Right renal cortex interstitium (tissue), 3 donors: ENCODE data around the gene BRD3. TPM values are rescaled to one million over a fixed set of nuclear protein-coding genes. Genes with fewer than 3 reads are reported as not detected.

Experiments used
- DNase-seq, 3 donors: peaks; one replicate each; pipeline ENCODE4 v3.0.0-alpha.2; 2013; ENCODE audit warnings: low read depth in 3 of 3, low spot score in 2 of 3
- polyA plus RNA-seq, 3 donors: library from polyadenylated mRNA; unstranded; fragments of 120-200 nt; gene quantifications; one replicate each; pipeline ENCODE4 v1.2.1, GENCODE V29; 2013; ENCODE audit not compliant: insufficient read length in 3 of 3

The BRD3 gene
- polyA plus RNA-seq, 3 donors: 39.7 to 42.3 (median 41.4) TPM

DNA sequence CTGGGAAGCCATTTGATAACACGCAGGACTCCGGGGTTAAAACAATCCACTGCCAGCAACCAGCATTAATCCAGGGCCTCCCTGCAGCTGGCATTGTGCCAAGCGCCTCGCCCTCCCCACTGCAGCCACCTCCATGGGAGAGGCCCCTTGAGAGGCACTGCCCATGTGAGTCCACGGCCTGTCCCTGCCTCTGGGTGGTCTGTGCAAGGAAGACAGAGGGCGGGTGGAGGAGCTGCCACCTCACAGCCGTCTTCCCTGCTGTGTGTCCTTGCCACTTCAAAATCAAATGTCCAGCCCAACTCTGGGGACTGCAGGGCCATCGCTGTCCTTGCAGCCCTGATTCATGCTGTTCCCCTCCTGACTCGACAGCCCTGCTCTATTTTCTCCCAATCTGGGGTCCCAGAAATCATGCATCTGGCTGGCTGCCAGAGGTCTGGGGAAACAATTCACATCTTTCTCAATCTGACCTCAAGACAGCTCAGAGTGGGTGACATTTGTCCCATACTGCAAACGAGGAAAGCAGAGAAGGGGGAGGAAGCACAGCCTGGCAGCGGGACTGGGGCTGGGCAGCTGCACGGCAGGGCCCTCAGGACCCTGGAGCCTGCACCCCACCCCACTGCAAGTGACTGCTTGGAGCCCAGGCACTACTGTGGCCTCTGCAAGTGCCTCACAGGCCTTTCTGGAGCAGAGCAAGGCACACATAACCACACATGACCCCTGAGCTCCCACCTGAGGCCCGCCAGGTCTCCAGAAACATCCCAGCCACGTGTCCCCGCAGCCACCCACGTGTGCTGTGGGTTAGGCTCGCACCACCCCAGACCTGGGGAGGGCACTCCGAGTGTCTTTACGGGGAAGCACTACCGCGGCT lies 26.8 kb downstream of the BRD3 start:
- DNase-seq: no peak

DNA sequence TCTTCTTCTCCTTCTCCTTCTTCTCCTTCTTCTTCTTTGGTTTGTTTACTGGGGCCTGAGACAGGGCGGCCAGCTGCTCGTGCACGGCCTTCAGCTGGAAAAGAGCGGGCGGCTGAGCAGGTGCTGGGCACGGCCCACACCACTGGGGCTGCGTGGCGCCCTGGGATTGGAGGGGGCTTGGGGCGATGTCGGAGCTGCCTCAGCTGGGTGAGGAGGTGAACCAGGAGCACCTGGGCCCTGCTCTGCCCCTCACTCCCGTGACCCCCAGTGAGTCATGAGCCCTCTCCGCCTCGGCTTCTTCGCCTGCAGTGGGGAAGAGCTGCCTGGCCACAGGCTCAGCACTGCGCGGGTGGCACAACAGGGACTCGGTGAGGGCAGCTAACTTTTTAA lies 27.7 kb downstream of the BRD3 start:
- no peak for DNase-seq

DNA sequence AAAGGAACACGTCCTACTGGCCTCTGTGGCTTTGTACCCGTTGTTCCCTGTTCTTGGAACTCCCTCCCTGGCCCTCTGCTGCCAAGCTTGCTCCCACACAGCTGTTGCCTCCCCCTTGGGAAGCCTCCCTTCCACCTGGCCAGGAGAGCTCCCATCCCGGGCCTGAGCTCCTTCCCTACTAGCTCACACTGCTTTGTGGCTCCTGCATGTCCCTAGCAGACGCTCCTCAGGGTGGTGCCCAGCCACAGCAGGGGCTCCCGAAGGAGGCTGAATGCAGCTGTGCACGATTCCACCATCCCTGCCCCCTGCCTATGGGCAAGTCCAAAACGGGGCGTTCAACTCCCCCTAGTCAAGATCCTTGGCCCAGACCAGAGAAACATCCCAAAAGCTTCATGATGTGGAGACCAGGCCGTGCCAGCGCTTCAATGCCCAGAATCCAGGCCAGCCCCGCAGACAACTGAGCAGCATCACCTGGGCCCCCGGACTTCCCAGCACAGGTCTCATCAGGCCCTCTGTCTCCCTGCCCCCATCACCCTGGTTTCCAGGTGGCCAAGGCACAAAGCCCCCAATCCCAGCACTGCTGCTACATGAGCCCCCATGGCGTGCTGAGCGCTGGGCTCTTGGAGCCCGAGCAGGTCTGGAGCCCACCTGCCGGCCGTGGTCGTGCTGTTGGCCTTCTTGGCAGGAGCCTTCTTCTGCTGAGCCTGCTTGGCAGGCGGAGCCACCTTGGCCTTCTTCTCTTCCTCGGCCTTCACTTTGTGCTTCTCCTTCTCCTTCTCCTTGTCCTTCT lies 28.2 kb downstream of the BRD3 start:
- DNase-seq: no peak

DNA sequence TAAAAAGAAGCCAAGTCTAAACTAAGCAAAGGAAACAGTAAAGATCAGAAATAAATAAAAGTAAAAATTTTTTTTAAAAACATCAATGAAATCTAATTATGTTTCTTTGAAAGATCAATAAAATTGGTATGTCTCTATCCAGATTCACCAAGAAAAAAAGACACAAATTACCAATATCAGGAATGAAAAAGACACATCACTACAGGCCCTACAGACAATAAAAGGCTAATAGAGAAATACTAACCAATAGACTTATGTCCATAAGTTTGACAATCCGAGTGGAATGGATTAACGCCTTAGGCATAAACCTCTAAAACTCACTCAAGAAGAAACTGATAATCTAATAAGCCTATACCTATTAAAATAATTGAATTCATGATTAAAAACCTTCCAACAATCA lies 30.2 kb downstream of the BRD3 start:
- DNase-seq: no peak

DNA sequence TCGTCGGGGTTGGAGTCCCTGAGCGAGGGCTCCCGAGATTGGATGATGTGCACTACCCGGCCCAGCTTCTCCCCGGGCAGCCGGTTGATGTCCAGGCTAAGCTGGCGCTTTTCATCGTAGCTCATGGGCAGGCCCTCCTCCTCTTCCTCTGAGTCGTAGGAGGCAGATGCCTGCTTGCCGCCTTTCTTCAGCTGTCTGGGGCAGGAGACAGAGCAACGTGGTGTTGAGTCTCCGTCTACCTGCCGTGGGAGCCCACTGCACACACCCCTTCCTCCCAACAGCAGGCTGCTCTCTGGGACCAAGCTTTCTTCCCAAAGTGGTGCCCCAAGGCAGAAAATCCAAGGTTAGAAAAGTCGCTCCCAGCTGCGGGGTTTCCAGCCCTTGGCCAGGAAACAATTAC lies 31.7 kb downstream of the BRD3 start:
- no peak for DNase-seq

DNA sequence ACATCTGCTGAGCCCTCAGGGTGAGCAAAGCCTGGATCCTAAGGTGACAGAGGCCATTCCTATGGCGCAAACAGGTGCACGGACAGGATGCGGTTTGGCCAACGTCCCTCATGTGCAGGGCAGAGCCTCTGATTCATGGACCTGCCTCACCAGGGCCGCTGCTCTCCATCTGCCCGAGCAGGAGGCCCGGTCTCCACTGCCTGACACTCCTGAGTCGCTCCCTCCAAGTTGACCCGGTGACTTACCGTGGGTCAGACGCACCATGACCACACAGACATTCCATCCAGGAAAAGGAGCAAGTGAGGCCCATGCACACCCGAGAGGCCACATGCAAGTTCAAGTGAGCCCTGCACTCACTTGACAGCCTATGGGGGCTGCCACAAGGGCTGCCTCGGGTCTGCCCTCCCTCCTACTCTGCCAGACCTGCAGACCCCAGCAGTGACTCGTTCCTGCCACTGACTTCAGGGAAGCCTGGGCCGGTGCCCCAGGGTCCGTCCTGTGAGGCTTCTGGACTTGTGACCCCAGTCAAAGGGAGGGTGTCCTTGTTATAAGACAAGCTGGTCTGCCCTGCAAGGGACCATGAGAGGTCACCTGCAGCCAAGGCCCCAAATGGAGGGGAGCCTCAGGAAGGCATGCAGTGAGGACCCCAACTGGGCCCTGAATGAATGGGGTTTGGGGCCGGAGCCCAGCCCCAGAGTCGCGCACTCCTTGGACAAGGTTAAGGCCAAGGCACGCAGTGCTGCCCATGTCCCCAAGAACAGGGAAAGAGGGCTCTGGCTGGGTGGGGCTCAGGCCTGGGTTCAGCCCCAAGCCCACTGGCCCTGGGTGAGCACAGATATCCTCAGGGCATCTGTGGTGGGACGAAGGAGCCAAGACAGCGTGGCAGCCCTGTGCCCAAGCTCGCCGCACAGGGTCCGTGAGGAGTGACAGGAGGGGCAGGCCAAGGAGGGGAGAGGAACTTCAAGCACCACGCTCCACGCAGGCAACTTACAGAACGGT lies 32.5 kb downstream of the BRD3 start:
- no peak for DNase-seq

DNA sequence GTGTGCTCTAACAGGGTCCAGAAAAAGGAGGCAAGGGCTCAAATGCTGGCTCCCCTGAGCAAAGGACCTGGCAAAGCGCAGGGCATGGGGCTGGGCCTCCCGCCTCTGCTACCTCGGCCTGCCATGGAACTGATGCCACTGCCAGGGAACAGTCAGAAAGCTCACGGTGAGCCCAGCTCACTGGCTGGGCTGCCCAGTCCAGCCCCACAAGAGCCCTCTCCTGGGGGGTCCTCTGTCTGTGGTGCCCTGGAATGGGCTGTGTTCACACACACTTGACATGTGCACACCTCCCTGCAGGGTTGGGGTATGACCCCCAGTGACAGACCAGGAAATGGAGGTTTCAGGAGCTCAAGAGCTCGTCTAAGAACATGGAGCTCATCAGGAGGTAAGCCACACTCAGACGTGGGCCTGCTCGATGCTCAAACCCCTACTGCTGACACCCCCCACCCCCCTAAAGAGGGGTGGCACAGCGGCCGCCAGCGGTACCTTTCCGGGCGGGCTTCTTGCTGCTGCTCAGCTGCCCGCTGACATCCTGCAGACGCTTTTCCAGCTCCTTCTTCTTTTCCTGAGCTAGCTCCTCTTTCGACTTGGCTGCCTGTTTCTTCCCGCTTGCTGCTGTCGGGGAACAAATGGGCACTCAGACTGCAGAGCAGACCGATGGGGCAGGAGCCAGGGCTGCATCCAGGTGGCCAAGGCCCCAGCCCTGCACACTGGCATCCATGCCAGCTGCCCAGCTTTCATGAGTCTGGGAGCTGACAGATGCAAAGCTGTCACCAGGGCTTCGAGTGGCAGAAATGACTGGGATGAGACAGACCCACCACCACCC lies 33.4 kb downstream of the BRD3 start:
- no peak for DNase-seq

DNA sequence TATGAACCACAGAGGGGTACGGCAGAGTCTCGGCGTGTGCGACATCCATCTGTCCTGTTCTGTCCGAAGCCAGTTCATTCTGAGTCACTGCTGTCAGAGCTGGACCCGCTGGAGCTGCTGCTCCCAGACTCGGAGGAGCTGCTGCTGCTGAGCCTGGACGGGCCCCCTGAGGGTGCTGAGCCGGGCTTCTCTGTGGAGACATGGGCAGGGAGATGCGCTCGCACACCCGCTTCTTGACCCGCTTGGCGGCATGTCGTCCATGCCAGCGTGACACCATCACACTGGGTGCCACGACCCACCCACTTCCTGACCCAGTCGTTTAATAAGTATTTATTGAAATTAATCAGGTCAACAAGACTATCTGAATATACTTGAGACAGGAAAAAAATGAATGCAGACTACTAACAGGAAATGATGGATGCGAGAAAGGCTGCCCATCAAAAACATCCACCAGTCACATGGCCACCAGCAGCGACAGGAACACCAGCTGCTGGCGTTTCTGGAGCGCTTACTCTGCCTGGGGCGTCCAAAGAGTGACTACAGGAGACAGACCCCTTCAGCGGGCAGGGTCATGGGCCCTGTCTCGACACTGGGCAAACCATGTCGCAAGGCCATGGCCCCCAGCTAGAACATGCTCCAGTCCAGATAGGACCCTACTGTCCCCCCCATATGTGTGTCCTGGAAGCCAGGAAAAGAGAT lies 34.2 kb downstream of the BRD3 start:
- DNase-seq: no peak

DNA sequence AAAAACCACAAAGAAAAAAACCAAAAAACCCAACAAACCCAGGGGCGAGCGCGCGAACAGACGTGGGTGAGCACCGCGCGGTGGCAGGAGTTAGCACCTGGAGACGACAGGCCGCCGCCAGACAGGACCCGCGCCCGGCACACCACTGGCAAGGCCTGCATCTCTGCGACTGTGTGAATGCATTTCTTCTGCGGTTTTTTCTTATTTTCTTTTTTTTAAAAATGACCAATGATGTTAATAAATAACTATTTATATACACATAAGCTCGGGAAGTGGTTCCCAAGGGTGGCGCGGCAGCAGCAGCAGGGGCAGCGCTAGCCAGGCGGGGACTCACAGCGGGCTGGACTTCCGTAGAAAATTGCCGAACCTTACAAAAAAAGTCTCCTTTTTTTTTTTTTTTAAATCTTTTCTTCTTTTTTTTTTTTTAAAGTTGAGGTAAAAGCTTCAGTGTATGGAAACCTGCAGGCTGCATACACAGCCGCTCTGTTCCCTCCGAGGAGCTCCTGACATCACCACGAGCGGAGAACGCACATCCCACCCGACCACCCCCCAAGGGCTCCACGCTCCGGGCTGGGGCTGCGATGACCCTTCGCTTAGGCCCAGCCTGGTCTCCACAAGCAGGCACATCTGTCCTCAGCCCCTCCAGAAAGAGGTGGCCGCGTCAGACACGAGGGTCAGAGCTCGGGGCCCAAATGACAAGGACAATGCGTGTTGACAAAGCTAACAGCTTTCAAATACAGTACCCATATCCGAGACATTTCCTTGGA lies 35.2 kb downstream of the BRD3 start:
- DNase-seq: no peak

DNA sequence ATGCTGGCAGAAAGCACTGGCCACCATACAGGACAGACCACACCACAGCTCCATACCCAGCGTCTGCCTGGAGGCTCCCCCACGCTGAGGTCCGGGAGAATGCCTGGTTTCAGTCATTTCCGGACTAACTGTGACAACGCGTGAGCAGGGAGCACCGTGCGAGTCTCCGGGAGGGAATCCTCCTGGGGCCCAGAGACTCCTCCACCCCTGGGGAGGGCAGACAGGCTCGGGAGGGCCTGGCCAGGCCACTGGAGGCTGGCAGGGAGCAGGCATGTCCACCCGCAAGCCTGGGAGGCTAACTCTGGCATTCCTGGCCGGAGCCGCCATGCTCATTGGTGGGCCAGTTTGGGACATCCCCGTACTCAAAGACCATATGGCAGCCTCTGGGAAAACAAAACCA lies 36.0 kb downstream of the BRD3 start:
- DNase-seq: no peak

DNA sequence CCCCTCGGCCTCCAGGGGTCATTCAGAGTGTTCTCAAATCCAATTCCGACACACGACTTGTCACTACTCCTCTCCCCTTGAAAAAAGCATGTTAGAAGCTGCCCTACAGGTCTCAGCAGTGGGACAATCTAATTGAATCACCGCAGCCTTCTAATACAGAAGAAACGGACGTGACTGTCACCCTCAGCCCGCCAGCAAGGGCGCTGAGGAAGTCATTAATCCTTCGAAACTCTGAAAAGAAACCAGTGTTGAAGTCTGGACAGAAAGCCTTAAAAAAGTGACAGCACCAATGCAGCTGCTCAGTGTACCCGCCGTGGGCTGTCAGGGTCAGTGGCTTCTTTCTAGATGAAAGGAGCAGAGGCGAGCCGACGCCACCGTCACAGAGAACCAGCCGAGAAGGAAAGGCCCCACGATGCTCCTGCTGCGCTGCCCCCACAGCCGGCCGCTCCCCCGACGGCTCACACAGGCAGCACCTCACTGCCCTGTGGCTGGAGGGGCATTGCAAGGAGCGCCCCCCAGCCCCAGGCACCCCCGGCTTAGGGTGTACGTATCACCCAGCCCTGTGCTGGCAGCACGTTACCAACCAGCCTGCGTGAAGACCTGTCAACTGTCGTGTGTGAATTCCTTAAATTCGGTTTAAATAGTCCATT lies 36.9 kb downstream of the BRD3 start:
- no peak for DNase-seq

DNA sequence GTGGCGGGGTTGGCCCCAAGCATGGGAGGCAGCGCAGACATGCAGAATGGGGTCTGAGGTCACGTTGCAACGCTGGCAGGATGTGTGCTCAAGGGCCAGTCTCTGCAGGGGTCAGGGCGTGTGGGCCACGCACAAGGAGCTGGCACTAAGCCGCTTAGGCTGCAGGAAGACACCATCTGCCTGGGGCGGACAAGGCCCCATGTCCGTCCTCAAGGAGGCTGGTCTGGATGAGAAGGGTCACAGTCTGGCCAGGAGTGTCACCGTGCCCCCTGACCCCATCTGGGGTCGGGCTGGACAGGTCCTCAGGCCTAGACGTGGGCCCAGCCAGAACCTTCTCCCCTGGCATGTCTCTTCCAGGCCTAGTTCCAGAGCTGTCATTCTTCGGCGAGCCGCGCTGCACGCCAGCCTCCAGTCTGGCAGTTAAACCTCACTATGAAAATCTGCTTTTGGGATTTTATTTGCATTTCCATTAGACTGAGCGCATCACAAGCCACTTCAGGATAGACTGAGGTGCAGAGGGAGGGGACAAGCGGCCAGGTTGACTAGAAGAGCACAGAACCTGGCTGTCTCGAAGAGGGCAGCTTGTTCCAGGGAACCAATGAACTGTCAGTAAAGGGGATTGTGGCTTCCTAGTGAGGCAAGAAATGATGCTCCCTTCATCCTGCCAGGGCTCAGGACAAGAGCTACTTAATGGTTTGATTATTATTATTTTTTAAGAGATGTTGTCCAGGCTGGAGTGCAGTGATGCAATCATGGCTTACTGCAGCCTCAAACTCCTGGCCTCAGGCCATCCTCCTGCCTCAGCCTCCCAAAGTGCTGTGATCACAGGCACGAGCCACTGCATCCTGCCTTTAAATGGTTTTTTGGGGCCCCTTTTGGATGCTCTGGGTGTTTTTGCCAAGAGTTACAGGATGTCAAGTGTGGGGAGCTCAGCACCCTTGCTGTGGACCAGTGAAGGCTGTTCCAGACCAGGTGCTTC lies 38.3 kb downstream of the BRD3 start:
- DNase-seq: no peak

DNA sequence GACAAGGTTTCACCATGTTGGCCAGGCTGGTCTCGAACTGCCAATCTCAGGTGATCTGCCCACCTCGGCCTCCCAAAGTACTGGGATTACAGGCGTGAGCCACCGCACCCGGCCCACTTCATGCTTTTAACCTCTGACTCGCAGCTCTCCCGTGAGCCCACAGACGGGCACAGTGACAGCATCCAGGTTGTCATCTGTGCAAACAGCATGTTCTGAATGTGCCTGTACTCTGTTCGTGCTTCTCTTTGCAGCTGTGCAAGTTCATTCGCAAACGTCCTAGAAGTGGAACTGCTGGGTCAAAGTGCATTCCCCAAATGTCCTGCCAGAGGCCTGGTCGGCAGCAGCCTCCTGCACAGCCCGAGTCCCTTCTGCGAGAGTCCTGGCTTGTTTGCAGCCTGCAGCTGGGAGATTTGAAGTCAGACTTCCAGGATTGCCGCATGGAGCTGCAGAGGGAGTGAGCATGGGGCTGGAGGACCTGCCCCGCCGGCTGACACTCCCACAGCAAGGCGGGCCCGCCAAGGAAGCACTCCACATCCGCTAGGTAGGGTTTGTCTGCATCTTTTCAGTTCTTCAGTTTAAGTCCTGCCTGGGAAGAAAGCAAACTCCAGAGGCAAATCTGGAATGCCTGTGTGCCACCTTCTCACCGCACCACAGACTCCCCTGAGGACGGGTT lies 39.1 kb downstream of the BRD3 start:
- no peak for DNase-seq

DNA sequence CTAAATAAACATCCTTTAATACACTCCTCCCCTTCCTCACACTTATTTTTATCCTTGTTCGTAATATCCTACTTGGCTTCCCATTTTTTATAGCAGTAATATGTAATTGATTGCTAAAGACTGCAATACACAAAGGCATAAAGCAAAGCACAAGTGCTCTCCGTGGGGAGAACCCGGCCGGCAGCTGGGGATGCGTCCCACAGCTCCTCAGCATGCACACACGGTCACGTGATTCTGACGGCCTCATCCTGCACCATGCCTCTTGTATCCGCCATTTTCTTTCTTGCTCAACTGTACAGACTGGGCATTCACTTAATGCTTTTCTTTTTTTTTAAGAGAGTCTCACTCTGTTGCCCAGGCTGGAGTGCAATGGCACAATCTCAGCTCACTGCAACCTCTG lies 39.8 kb downstream of the BRD3 start:
- DNase-seq: no peak

DNA sequence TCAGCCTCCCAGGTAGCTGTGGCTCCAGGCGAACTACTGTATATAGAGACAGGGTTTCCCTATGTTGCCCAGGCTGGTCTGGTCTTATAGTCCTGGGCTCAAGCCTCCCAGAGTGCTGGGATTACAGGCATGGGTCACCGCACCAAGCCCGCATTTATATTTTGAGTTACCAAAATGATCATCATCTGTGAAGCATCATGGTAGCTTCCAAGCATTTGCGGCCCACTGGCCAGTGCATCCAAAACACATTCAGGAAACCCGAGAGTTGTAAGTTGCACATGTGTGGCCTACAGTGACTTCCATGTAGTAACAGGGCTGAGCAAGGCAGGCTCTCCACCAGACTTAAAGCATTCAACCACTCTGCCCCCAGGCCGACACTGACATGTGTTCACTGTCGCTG lies 40.3 kb downstream of the BRD3 start:
- no peak for DNase-seq

DNA sequence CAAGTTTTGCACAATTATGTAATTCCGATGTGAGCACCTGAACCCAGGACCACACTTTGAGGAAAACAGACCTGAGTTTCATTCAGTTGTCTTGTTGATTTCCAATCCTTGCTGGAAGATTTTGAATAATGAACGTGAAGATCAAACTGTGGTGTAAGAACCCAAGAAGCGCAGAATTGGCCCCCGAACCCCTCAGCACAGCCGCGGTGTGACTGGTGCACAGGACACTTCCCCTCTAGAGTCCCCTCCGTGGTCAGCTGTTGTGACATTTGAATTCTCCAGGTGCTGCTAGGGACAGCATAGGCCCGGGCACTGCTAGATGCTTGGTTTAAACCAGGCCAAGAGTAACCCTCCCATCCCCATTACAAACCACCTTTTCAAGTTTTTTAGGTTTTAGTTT lies 40.8 kb downstream of the BRD3 start:
- DNase-seq: no peak
